DMS79 (cell line): ENCODE data around the gene ZNF280B.

Experiments
- DNase-seq: peaks from one replicate; lab custom pipeline; 2025; lab: John Stamatoyannopoulos, UW

The ZNF280B gene, protein sequence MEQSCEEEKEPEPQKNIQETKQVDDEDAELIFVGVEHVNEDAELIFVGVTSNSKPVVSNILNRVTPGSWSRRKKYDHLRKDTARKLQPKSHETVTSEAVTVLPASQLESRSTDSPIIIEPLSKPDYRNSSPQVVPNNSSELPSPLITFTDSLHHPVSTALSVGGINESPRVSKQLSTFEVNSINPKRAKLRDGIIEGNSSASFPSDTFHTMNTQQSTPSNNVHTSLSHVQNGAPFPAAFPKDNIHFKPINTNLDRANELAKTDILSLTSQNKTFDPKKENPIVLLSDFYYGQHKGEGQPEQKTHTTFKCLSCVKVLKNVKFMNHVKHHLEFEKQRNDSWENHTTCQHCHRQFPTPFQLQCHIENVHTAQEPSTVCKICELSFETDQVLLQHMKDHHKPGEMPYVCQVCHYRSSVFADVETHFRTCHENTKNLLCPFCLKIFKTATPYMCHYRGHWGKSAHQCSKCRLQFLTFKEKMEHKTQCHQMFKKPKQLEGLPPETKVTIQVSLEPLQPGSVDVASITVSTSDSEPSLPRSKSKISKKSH

DNA sequence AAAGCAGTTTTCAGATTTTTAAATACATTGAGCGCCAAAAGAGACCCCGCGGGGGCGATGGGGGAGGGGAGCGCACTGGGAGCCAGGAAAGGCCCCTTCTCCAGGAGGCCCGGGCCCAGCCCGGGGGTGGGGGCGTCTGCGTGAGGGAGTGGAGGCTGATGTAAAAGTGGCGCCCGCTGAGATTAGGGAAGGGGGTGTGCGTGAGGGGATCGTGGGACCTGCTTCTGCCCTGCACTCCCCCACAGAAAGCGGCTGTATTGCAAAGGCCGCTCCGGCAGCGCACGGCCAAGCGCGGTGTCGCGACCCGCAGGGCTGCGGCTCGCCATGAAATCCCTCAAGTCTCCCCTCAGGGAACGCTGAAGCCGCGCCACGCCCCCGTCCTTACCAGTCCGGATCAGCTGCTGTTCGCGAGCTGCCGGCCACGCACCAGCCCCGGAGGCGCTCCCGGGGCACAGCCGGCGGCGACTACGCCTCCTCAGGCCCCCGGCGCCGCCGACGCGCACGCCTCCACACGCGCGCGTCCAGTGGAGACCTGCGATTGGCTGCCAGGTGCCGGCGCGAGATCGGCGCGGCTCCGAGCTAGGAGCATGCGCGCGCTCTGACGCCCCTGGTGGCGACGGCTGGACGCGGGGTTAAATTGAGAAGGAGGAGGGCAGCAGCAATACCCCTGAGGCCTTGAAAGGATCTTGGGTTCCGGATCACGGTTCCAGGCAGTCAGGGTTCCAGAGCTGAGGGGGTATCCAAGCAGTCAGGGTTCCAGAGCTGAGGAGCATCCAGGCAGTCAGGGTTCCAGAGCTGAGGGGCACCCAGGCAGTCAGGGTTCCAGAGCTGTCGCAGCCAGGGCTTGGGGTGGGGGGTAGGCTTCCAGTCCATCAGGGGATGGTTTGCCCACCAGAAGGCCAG, at the start of gene ZNF280B:
ZNF280B (minus strand) TSS at position 469 of the 903 bp plus-strand sequence. CDS start 19,344 bp downstream, outside the sequence.
- no peak for DNase-seq

DNA sequence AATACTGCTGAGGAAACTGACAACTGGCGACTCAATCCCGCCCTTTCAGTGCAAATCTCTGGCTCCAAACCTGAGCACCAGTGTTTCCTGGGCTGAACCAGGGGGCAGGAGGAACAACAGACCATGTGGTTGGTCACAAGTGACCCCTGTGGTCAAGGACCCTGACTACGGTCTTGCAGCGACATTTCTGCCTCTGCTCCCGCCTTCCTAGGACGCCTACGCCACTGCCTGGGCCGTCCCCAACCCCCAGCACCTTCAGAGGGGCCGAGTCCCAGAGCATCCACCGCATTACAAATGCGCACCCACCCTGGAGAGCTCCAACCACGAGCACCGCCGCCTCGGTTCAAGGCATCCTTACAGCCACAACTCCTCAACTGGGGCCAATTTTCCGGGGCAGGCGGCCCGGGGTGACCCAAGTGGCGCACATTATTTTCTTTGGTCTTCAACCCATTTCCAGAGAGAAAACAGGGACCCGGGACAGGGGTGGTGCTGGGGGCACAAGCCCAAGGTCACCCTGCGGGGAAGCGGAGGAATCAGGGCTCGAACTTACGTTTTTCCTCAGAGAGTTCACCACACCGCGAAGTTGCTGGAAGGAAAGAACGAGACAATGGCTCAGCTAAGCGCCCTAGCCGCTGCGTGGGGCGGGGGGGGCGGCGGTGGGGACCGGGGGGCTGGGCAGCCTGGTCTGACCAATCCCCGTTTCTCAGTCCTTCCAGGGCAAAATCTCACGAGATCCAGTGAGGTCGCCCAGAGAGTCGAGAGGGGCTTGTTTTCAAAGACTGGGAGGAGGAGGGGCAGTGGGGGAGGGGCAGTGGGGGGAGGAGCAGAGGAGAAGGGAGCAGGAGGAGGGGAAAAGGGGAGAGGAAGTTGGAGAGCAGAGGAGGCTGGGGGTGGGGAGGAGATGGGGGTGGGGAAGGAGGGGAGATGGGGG, 48.7 kb upstream of the ZNF280B start:
- no peak for DNase-seq

DNA sequence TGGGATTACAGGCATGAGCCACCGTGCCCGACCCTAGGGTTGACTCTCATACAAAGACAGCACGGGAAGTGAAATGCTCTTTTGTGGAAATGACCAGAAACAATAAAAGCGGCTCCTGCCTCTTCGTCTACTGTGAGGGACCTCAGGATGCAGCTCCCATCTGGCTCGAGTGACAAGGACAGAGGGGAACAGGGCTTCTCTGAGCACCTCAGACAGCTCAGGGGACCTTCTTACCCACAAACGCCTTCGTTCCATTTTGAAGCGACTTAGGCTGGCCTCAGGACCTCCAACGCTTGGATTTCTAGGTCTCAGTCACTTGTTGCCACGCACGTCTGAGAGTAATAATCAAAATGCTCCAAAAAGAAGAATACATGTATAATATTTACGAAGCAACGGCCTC, 48.0 kb upstream of the ZNF280B start:
- no peak for DNase-seq

DNA sequence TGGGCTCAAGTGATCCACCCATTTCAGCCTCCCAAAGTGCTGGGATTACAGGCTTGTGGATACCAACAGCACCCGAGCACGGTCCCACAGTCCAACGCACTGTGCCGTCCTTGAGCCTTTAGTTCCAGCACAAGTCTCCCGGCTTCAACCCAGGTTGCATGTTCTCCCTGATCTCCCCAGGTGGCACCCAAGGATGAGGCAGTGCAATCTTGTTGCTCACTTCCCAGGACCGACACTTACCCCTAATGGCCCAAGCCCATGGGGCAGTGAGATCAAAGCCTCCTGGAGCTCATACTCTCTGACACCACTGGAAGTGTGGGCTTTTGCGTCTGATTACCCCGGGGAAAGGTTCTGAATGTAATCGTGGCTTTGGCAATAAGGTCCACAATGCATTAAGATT, 47.1 kb upstream of the ZNF280B start:
- DNase-seq = no peak

DNA sequence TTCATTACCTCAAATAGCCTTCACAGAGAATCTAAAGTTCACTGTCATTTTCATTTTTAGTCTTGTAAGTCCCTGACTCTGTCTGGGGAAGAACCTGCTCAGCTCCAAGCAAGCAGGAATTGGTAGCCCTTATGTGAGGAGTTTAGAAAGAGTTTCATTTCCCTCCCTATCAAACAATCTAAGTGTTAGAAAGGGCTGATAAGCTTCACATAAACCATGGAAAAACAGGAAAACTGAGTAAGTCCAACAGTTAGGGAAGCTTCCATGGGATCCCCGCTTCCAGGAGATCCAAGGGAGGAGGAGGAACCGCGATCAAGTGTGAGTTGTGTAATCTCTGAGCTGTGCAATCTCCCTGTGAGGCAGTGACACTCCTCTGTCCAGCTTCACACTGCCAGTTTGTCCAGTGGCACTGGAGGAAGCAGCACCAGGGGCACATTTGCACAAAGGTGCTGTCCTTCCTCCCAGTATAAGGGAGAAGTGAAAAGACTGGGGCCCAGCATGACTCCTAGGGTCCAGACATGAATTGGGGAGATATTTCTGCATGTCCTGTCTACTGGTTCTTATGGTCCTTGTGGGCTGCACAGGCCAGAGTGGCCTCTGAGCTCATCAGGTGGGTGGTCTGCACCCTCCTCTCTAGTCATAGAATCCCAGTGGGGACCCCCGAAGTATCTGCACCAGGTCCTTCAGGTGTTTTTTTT, 46.2 kb upstream of the ZNF280B start:
- DNase-seq = no peak

DNA sequence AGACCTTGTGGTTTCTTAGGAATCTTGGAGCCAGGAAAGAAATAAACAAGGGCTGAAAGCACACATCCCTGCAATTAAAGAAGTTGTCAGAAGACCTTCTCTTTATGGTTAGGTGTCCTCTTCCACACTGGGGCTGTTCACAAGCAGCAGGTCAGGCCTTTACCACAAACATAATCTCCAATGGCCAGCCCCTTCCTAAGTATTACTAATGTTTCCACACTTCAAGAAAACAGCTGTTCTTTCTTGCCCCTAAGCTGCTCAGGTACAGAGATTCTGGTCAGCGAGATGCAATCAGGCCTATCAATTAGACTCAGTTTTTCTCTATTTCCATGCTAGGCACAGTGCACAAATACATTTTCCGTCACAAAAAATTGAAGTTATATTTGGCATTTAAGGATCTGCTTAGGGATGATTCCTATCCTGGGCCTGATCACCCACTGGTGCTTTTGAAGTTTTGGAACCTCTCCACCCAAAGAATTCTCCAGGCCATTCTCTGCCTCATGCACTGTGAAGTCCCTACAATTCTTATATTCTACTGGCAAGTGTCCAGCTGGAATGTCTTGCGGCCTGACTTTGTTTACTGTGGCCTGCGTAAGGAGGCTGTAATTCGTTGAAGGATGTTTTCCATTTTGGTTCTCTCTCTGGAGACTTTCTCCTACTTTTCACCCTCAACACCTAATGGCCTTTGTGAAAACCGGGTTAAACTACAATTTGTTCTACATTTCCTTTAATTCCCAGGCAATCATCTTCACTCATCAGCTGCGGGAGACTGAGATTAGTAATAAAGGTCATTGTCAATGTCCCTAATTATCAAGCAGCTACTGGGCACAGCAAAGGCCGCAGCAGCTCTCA, 45.4 kb upstream of the ZNF280B start:
- DNase-seq = no peak

DNA sequence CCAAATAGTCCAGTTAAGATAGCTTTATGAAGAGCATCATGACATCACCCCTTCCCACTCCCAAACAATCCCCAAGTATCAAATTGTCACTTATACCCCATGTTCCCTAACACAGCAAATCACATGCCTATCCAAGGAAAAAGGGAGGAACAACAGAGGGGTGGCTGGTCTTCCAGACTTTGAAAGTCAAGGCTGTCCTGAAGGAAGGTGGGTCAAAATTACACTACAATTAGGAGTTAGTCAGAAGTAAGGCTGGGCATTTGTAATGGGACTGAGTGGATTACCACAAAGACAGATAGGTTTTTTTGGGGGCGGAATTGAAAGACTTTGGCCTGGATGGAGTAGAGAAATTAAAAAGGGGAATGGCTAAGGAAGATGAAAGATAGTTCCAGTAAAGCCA, 44.6 kb upstream of the ZNF280B start:
- no peak for DNase-seq

DNA sequence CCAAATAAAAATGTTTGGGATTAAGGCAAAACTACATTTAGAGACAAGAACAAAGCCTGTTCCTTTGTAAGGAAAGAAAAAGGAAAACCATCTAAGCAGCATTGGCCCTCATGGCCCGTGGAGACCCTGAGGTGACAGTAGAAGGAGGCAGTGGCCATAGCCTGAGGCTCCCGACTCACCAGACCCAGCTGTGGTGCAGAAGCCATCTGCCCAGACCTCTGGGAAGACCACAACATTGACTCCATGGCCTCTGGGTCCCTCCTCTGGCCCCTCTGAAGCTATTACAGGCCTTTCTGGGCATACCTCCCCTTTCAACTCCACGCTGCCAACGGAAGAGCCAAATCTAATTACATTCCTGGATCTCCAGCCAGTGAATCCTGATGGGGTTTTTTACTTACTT, 44.1 kb upstream of the ZNF280B start:
- DNase-seq = no peak

DNA sequence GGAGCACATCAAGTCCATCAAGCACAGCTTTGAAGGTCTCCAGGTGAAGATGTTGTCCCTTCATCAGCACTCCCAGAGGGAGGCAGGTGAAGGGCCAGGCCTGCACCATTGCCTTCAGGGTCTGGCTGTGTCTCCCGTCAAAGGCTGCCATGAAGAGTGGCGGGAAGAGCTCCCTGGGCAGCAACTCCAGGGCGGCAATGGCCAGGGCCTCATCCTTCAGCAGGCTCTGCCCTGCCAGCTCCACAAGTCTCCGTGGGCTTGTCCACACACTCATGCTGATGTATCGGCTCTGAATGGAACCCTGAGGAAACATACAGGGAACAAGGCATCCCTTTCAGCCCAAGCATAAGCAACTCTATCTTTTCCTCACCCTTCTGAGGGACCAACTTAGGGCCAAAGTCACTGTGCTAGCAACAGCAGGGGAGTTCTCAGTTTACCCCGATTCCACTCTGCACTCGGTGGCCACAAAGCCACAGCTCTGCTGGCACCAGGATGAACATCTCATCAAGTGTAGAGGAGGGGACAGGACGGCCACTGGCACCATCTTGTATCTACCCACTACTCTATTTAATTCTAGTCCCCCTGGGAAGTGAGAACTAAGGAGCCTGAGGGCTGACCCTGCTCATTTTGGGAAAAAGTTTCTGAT, 42.4 kb upstream of the ZNF280B start:
- DNase-seq = no peak

DNA sequence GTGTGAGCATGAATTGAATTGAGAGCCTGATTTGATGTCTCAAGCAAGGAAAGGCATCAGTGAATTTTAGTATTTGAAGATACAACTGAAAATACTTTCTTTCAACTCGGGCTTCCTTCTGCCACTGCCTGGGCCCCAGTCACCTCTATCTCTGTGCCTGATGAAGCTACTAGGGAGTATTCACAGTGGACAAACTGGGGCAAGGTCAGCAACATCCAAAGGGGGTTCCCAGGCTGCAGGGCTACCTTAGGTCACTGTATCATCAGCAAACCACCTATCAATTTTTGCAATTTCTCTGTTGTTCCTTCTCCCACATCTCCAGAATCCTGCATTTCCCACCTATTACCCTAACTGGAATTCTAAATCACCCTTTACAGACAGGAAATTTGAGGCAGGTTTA, 40.4 kb upstream of the ZNF280B start:
- DNase-seq = no peak

DNA sequence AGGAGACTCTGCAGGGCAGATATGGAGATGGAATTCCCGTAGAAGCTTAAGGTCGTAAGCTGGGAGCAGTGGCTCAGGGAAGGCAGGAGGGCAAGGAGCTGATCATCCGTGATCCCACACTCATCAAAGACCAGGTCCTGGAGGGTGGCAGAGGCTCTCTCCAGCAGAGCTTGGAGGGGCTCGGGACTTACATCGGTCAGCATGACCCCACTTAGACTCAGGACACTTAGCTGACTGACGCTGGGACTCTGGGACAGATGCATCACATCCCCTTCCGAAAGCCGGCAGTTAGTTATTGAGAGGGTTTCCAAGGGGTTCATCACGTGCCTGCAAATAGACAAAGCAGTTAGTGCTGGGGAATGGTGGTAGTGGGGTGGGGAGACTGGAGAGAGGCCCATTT, 39.8 kb upstream of the ZNF280B start:
- no peak for DNase-seq

DNA sequence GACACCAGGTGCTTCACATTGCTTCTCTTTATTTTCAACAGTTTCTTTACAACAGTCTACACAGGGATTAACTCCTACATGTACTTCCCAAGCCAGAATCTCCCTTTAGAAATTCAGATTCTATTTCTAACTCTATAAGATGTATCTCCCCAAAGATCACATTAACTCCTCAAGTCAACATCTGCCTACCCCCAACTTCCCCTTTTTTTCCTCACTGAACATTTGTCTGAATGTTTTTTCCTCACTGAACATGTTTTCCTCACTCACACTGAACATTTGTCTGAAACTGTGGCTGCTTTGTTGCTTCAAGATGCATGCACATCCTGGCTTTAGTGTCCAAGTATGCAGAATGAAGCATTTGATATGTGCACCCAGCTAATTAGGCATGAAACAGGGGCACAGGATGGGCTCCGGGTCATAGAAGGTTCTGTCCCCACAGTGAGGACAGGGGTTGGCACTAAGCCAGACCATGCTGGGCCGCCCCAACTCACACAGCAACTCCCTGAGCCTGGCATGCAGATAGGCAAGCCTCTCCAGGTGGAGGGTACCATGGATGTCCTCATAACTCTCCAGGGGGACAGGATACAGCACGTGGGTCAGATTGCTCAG, 39.3 kb upstream of the ZNF280B start:
- DNase-seq = no peak

DNA sequence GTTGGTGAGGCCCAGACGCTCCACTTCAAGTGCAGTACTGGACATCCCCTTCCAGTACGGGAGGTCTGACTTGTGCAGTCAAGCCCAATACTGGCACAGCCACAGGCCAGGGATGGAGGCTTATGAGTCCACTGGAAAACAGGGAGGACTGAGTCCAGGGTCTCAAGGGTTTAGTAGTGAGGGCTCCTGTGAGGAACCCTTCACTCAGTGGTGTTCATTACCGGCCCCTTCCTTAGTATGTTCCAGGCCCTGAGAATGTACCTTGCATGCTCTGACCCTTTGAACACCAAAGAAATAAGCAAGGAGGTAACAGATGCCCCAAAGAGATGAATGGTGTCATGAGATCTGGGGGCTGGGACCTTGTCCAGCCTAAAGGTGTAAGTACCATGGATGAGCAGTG, 38.7 kb upstream of the ZNF280B start:
- no peak for DNase-seq

DNA sequence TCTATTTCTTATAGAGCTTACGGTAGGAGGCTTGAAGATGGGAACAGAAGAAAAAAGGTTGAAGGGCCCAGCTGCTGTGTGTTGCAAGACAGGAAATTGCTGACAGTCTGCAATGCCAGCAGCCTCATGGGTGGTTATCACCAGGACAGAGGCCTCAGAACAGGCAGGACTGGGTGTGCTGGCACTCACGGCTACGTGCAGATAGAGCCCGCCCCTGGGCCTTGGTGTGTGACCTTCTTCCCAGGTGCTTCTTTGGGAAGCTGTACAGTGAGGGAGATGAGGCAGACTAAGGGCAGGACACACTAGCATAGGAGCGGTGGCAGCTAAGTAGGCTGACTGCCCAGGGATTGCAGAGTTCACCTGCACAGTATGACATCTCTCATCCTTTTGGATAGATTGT, 37.9 kb upstream of the ZNF280B start:
- DNase-seq = no peak

DNA sequence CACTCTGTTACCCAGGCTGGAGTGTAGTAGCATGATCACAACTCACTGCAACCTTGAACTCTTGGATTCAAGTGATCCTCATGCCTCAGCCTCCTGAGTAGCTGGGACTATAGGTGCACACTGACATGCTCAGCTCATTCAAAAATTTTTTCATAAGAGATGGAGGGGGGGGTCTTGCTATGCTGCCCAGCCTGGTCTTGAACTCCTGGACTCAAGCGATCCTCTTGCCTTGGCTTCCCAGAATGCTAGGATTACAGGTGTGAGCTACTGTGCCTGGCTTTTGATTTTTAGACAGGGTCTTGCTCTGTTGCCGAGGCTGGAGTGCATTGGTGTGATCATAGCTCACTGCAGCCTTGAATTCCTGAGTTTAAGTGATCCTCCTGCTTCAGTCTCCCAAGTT, 36.5 kb upstream of the ZNF280B start:
- DNase-seq = no peak

DNA sequence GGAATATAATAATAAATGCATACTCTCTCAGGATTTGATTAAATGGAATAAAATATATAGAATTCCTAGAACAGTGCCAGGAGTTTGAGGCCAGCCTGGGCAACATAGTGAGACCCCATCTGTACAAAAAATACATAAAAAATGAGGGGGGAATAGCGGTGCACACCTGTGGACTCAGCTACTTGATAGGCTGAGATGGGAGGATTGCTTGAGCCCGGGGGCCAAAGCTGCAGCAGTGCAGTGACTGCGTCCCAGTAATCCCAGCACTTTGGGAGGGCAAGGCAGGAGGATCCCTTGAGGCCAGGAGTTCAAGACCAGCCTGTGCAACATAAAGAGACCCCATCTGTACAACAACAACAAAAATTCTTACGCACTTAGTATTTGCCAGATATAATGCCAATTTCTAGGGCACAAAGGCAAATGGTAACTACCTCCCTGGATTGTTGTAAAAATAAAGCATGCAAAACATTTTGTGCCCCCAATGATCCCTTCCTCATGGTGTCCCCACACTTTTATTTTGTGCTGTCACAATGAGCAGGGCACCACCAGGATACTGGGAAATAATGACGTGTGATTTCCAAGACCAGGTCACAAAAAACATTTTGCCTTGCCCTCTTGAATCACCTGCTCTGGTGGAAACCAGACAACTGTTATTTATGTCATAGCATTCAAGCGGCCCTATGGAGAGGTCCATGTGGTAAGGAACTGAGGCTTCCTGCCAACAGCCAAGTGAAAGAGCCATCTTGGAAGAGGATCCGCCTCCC, 29.9 kb upstream of the ZNF280B start:
- DNase-seq = no peak

DNA sequence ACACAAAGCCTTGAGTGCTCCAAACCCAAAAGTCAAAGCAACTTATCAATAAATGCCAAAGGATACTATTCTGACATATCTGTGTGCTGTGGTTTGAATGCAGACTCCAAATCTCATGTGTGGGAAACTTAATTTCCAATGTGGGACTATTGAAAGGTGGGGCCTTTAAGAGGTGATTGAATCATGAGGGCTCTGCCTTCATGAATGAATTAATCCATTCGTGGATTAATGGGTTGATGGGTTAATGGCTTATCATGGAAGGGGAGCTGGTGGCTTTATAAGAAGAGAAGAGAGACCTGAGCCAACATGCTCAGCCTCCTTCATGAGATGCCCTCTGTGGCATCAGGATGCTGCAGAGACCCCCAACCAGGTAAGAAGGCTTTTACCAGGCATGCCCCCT, 28.4 kb upstream of the ZNF280B start:
- DNase-seq = no peak

DNA sequence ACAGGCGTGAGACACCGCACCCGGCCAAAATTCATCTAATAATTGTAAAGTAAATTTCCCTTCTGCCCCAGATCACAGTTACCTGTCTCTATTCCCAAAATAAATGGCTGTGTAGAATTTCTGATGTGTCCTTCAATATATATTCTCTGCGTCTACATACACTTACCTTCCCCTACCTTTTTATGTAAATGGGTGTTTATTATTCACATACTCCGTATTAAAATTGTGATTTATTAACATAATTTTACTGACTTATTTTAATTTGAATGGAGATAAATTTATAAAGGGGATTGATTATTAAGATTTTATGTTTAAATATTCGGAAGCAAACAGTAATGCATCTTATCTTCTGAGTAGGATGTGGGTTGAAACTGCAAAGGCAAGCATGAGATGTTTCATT, 28.0 kb upstream of the ZNF280B start:
- no peak for DNase-seq

DNA sequence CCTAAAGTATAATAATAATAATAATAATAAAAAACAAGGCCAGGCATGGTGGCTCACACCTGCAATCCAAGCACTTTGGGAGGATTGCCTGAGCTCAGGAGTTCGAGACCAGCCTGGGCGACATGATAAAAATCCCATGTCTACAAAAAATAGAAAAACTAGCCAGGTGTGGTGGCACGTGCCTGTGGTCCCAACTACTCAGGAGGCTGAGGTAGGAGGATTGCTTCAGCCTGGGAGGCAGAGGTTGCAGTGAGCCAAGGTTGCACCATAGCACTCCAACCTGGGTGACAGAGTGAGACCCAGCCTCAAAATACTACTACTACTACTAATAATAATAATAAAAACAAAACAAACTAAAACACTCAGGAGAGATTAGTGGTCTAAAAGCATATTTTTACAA, 27.1 kb upstream of the ZNF280B start:
- DNase-seq = no peak
